ENCODE measurements around the gene PHLDA2. TPM values are rescaled to one million over a fixed set of nuclear protein-coding genes. Genes with fewer than 3 reads are reported as not detected.
"Not testable (repeated sequence)": the region's sequence is repeated elsewhere in the genome, so short reads cannot be mapped to it uniquely, and the experiment has no call there.

Gene PHLDA2
- polyA plus RNA-seq, 3 donors, result 5.5 to 19.7 (median 6.7) TPM

GRCh38 chr11:2949920-2950319 lies 20.7 kb upstream of the PHLDA2 start:
- H3K27ac ChIP-seq (ENCODE audit: low read depth, low read length), result no peak overlapping the region
- 90 to 96% (median 95%) methylated on average over 11 of the region's 11 CpGs for WGBS, 3 donors

- no peak overlapping the region for H3K27ac ChIP-seq (ENCODE audit: low read depth, low read length)
- WGBS, 3 donors, result 90 to 95% (median 92%) methylated on average over 11 of the region's 11 CpGs
Observed at GRCh38 chr11:2947744-2948143, 18.5 kb upstream of the PHLDA2 start.

DNA sequence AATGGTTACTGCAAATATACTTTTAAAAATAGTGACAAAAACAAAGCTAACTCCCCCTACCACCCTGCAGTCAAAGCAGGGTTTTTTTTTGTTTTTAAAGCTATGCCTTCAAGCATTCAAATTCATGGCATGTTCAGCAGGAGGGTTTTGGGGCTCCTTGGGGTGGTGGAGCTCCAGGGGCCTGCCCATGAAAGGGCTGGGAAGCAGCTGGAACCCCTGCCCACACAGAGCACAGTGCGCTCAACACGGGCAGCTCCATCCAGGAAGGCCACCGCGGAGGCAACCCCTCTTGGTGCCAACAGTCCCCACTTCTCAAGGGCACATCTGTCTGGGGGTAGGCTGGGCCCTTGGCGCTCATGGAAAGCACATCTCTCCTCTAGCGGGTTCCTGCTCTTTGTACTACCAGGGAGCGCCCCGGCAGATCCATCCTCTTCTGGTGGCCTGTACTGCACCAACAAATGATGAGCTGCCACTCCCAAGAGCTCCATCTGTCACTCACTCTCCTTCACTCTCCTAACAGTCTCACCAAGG lies 16.6 kb upstream of the PHLDA2 start:
- no peak overlapping the region for H3K27ac ChIP-seq (ENCODE audit: low read depth, low read length)
- WGBS, 3 donors, result 66 to 76% (median 70%) methylated on average over 8 of the region's 8 CpGs

GRCh38 chr11:2945031-2945756 lies 16.0 kb upstream of the PHLDA2 start:
- 17 to 22% (median 19%) methylated on average over 16 of the region's 16 CpGs for WGBS, 3 donors
- no peak overlapping the region for H3K27ac ChIP-seq (ENCODE audit: low read depth, low read length)

- no peak overlapping the region for H3K27ac ChIP-seq (ENCODE audit: low read depth, low read length)
- WGBS, 3 donors, result 81 to 91% (median 88%) methylated on average over 24 of the region's 24 CpGs
Observed at GRCh38 chr11:2944530-2944929, 15.3 kb upstream of the PHLDA2 start.

DNA sequence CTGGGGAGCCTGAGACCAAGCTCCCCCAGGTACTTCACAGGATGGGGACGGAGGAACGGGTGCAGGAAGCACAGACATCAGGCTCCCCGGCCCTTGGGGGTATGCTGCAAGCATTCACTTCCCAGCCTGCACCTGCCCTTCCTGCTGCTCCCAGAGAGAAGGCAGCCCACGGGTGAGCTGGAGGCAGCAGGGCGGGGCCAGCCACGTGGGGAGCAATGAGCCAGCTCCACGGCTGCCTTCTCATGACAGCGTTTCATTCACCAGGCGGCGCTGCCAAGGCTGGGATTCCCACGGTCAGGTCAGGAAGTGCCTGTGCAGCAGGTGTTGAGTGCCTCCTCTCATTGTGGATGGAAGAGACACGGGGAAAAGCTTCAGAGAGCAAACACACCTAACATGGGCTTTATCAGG lies 14.5 kb upstream of the PHLDA2 start:
- WGBS, 3 donors, result 51 to 59% (median 58%) methylated on average over 12 of the region's 12 CpGs
- no peak overlapping the region for H3K27ac ChIP-seq (ENCODE audit: low read depth, low read length)

- WGBS, 3 donors, result 81 to 85% (median 81%) methylated on average over 14 to 15 of the region's 15 CpGs
- H3K27ac ChIP-seq (ENCODE audit: low read depth, low read length), result no peak overlapping the region
Observed at GRCh38 chr11:2942872-2943710, 13.9 kb upstream of the PHLDA2 start.

DNA sequence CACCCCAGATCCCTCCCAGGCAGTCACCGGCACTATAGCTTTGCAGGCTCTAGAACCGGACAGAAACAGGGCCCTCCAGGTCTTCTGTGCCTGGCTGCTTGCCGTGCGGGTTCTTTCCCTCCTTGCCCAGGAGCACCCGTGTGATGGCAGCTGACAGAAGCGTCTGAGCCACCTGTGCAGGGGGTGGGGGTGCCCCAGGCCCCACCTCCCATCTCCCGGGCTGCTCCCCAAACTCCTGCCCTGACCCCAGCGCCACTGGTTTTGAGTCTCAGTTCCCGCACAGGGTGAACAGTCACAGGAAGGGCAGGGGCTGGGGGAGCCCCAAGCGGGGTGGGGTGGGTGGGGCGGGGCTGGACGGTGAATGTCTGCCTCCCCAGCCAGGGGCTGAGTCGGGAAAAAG lies 13.2 kb upstream of the PHLDA2 start:
- H3K27ac ChIP-seq (ENCODE audit: low read depth, low read length), result no peak overlapping the region
- WGBS, 3 donors, result 62 to 72% (median 63%) methylated on average over 11 to 13 of the region's 13 CpGs

- 32 to 49% (median 46%) methylated on average over 10 of the region's 10 CpGs for WGBS, 3 donors
- no peak overlapping the region for H3K27ac ChIP-seq (ENCODE audit: low read depth, low read length)
Observed at GRCh38 chr11:2940921-2941821, 12.0 kb upstream of the PHLDA2 start.

DNA sequence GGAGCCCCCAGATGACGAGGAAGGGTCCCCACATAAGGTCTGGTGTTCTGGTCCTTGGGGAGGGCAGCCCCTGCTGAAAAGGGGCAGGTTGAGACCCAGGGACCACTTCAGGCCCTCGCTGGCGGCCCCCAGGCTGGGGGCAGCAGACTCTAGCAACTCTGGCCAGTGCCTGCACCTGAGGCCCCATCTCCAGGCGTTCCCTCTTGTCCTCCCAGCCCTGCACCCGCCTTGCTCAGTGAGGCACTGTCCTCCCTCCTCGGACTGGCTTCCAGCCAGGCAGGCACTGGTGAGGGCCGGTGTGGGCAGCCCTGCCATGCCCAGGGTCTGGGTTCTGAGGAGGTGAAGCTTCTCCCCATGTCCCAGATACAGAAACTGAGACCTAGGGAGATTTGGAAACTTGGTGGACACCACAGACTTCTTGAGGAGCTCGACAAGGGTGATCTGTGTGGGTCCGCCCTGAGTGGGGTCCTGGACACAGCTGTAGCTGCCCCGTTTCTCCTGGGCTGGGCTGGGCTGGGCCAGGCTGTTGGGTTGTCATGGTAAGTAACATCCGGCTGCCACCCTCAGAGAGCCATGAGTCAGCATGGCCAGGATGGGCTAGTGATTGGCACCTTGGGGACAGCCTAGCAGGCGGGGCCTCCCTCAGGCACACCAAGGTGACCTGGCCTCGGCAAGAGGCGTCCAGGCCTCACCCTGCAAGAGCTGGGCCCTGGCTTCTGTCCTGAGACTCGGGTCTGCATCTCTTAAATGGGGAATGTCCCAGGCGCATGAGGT lies 11.1 kb upstream of the PHLDA2 start:
- no peak overlapping the region for H3K27ac ChIP-seq (ENCODE audit: low read depth, low read length)
- WGBS, 3 donors, result 51 to 67% (median 57%) methylated on average over 14 to 16 of the region's 16 CpGs

- WGBS, 3 donors, result 92 to 94% (median 92%) methylated on average over 18 to 20 of the region's 20 CpGs
- H3K27ac ChIP-seq (ENCODE audit: low read depth, low read length), result not testable (repeated sequence)
Observed at GRCh38 chr11:2938458-2939418, 9.5 kb upstream of the PHLDA2 start.

- WGBS, 3 donors, result 92 to 93% (median 92%) methylated on average over 31 of the region's 32 CpGs
- H3K27ac ChIP-seq (ENCODE audit: low read depth, low read length), result not testable (repeated sequence)
Observed at GRCh38 chr11:2937641-2938457, 8.6 kb upstream of the PHLDA2 start.

- no peak overlapping the region for H3K27ac ChIP-seq (ENCODE audit: low read depth, low read length)
- WGBS, 3 donors, result 78 to 87% (median 80%) methylated on average over 14 of the region's 14 CpGs
Observed at GRCh38 chr11:2934611-2935239, 5.5 kb upstream of the PHLDA2 start.

- WGBS, 3 donors, result 88 to 96% (median 90%) methylated on average over 7 of the region's 7 CpGs
- no peak overlapping the region for H3K27ac ChIP-seq (ENCODE audit: low read depth, low read length)
Observed at GRCh38 chr11:2934021-2934550, 4.9 kb upstream of the PHLDA2 start.

DNA sequence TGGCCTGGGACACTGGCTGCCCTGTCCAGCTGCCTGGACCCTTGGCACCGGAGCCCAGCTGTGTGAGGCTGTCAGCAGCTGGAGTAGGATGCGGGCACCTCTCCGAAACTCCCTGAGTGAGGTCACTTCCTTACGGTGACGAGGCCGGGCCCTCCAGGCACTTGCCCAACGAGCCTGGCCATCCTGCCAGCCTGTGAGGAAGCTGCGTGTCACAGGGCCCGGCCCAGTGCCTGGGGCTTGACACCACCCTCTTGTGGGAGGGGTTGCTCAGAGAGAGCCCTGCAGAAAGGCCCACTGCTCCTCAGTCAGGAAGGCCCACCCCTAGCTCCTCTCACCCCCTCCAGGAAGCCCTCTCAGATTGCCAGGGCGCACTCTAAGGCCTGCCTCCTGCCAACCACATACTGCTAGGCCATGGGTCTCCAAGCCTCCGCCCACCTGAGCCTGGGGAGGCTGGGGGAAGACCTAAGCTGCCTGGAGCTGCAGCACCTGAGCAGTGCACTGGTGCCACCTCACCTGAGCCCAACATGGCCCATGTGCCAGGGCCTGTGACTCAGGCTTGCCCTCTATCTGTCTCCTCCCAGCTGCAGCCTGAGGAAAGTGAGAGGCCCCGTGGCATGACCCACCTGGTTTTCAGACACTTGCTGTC lies 4.3 kb upstream of the PHLDA2 start:
- no peak overlapping the region for H3K27ac ChIP-seq (ENCODE audit: low read depth, low read length)
- WGBS, 3 donors, result 33 to 64% (median 38%) methylated on average over 12 of the region's 12 CpGs
